K562 (cell line): ENCODE results near the gene MYL12B. TPM values are rescaled to one million over a fixed set of nuclear protein-coding genes. Genes with fewer than 3 reads are reported as not detected.
A peak's percentile ranks its signal among the peaks of the same experiment; 100 is the strongest.

ENCODE experiments used
- DNMT1 ChIP-seq: fragments of 450-650 bp; IDR thresholded peaks from 2 replicates; pipeline ENCODE4 v1.6.1; 2016; ENCODE audit warnings: antibody characterized with exemption, mild to moderate bottlenecking
- FOXK1 ChIP-seq: sonication (generic); formaldehyde crosslinking; IDR thresholded peaks from 2 replicates; pipeline ENCODE4 v1.8.0; 2022; ENCODE audit warnings: missing genetic modification reagents, mild to moderate bottlenecking, borderline replicate concordance
- MTA2 ChIP-seq: fragments of 450-650 bp; IDR thresholded peaks from 2 replicates; pipeline ENCODE4 v1.6.1; 2016; ENCODE audit warnings: low read depth
- U2AF1 ChIP-seq: fragments of 200-400 bp; formaldehyde crosslinking; optimal IDR thresholded peaks from 2 replicates; pipeline ENCODE3; 2017; ENCODE audit warnings: mild to moderate bottlenecking, low read depth, low read length, moderate library complexity
- ZNF561 ChIP-seq: fragments of 450-650 bp; formaldehyde crosslinking; conservative IDR thresholded peaks from 2 replicates; pipeline ENCODE4 v1.4.0; 2020; ENCODE audit warnings: mild to moderate bottlenecking, moderate library complexity
- ZNF696 ChIP-seq: fragments of 250-450 bp; sonication (Bioruptor Pico); conservative IDR thresholded peaks from 2 replicates; pipeline ENCODE4 v1.4.0; 2020; ENCODE audit warnings: mild to moderate bottlenecking, moderate library complexity
- ZNF764 ChIP-seq: fragments of 250-450 bp; sonication (Bioruptor Pico); IDR thresholded peaks from 2 replicates; pipeline ENCODE4 v1.4.0; 2020; ENCODE audit warnings: low read depth, mild to moderate bottlenecking, moderate library complexity
- polyA plus RNA-seq, 8 experiments: library from polyadenylated mRNA; depleted of rRNA in 4 of 8; stranded (reverse) in 5 of 8; unstranded in 3 of 8; fragments of >200 nt; fragmentation: Nextera tagmentation in 2 of 8; fragmentation: Illumina TruSeq in 1 of 8; extraction: Ambion mirVana in 2 of 8; extraction: Trizol in 1 of 8; gene quantifications; 2 replicates each; pipeline versions ENCODE4 v1.2.1 to v1.2.3, GENCODE V29; 2011 to 2014; ENCODE audit warnings: inconsistent platforms in 1 of 8, missing spikeins in 1 of 8
- total RNA-seq, 7 experiments: library from RNA; depleted of rRNA in 6 of 7; stranded (reverse); fragments of >200 nt in 6 of 7; fragmentation: Illumina TruSeq in 2 of 7; extraction: Trizol in 2 of 7; gene quantifications; 2 replicates each; pipeline versions ENCODE4 v1.2.1 to v1.2.3, GENCODE V29; 2011 to 2021; ENCODE audit warnings: low replicate concordance in 1 of 7
- TF ChIP-seq, protein P1 (sequence below), 2 experiments: fragments of 450-650 bp; IDR thresholded peaks; 2 replicates each; pipeline ENCODE4 v1.6.1; 2016; ENCODE audit warnings: mild to moderate bottlenecking in 2 of 2, borderline replicate concordance in 1 of 2, low read depth in 1 of 2, moderate library complexity in 1 of 2
- TF ChIP-seq, protein P2 (sequence below): IDR thresholded peaks from 2 replicates; pipeline ENCODE4 v1.6.1; 2012; ENCODE audit warnings: low read depth, low read length, improper control_type of control experiment, borderline replicate concordance

Gene MYL12B
- total and polyA plus RNA-seq, 9 of the 15 experiments (the other 6 are each of a cell fraction or from before 2014, with no cell fraction given): 220 to 995 (median 463) TPM

DNA sequence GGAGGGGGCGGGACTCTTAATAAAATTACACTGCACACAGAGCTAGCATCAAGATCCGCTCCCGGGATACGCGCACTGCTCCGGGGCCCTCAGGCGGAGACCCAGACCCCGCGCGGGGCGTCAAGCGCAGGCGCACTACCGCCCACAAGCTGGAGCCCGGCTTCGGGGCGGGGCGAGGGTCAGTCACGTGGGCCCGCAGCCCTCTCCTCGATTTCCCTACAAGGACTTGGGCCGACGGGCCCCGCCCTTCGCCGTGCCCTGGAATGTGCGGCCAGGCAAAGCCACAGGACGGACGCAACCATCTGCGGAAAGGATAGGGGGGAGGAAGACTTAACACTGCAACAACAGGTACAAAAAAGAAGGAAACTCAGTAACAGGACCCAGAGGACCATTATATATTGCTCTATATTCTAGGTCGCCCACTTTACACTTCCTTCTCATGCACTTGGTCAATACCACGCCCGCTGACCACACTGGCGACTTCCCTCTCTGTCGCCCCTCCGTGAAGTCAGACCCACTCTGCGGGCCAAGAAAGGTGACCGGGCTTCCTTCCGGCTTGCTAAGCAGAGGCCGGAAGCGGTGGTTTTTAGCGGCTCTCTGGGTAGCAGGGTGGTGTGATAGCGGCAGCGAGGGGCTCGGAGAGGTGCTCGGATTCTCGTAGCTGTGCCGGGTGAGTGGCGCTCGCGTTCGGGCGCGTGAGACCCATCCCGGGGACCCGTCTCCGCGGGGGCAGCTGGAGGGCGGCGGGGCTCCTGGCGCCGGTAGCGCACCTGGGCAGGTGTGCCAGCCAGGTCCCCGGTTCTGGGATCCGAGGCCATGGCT, 14.5 kb upstream of the MYL12B start, which contains the start of gene MYL12A (continued):
- TF ChIP-seq, protein P1, sequence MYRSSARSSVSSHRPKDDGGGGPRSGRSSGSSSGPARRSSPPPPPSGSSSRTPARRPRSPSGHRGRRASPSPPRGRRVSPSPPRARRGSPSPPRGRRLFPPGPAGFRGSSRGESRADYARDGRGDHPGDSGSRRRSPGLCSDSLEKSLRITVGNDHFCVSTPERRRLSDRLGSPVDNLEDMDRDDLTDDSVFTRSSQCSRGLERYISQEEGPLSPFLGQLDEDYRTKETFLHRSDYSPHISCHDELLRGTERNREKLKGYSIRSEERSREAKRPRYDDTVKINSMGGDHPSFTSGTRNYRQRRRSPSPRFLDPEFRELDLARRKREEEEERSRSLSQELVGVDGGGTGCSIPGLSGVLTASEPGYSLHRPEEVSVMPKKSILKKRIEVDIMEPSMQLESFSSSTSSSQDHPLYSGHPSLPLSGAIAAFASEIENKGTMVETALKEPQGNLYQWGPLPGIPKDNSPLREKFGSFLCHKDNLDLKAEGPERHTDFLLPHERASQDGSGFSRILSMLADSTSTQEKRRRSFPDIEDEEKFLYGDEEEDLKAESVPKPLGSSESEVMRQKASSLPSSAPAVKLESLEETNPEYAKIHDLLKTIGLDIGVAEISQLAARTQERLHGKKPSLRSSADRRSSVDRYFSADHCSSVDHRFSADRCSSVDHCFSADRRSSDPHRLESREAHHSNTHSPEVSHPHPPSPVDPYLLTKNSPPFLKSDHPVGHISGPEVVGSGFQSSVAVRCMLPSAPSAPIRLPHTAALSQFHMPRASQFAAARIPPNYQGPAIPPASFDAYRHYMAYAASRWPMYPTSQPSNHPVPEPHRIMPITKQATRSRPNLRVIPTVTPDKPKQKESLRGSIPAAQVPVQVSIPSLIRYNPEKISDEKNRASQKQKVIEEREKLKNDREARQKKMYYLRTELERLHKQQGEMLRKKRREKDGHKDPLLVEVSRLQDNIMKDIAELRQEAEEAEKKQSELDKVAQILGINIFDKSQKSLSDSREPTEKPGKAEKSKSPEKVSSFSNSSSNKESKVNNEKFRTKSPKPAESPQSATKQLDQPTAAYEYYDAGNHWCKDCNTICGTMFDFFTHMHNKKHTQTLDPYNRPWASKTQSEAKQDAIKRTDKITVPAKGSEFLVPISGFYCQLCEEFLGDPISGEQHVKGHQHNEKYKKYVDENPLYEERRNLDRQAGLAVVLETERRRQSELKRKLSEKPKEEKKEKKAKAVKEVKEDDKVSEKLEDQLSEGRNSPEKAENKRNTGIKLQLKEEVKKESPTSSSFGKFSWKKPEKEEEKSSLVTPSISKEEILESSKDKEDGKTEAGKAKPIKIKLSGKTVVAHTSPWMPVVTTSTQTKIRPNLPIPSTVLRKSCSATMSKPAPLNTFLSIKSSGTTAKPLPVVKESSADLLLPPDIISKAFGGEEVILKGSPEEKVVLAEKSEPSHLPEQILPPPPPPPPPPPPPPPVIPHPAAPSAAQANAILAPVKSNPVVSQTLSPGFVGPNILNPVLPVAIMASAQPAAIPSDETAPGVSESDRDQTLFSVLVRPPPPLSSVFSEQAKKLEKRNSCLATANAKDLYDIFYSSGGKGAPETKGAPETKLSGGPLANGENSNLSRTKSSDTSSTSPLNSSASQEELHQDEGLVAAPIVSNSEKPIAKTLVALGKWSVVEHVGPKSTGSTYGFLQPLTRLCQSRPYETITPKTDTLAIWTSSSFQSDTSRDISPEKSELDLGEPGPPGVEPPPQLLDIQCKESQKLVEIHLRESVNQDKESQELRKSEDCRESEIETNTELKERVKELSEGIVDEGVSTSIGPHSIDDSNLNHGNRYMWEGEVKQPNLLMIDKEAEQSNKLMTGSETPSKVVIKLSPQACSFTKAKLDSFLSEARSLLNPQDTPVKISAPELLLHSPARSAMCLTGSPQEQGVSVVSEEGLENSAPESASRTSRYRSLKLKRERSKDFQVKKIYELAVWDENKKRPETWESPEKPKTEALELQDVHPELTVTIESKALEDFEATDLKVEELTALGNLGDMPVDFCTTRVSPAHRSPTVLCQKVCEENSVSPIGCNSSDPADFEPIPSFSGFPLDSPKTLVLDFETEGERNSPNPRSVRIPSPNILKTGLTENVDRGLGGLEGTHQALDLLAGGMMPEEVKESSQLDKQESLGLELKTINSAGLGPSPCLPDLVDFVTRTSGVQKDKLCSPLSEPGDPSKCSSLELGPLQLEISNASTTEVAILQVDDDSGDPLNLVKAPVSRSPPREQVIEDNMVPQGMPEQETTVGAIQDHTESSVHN (IDR thresholded peaks at IDR 0.05; ENCODE audit: borderline replicate concordance in 1 of 2, low read depth in 1 of 2): 0 out of 4 replicates have a peak, but pooled peaks of 1 of the 2 experiments have one; percentile 18
- 0 out of 2 replicates have a peak, but pooled peaks have one; percentile 80 for TF ChIP-seq ZNF764 (CRISPR knock-in tag)
- TF ChIP-seq FOXK1 (CRISPR knock-in tag): no peak
- no peak for TF ChIP-seq MTA2
- no peak for TF ChIP-seq ZNF696 (CRISPR knock-in tag)
- TF ChIP-seq U2AF1: no peak
- TF ChIP-seq ZNF561 (CRISPR knock-in tag): no peak
- TF ChIP-seq DNMT1: peak; percentile 55; the same call in 1 of the 2 replicates
- TF ChIP-seq, protein P2, sequence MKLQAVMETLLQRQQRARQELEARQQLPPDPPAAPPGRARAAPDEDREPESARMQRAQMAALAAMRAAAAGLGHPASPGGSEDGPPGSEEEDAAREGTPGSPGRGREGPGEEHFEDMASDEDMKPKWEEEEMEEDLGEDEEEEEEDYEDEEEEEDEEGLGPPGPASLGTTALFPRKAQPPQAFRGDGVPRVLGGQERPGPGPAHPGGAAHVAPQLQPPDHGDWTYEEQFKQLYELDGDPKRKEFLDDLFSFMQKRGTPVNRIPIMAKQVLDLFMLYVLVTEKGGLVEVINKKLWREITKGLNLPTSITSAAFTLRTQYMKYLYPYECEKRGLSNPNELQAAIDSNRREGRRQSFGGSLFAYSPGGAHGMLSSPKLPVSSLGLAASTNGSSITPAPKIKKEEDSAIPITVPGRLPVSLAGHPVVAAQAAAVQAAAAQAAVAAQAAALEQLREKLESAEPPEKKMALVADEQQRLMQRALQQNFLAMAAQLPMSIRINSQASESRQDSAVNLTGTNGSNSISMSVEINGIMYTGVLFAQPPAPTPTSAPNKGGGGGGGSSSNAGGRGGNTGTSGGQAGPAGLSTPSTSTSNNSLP: peak; percentile 70; the same call in 1 of the 2 replicates
